Muscle of leg (tissue), 11 donors: ENCODE data around the gene ECM1. TPM values are rescaled to one million over a fixed set of nuclear protein-coding genes. Genes with fewer than 3 reads are reported as not detected.

Experiments
- DNase-seq: peaks from one replicate; pipeline ENCODE4 v3.0.0; 2013
- H3K27ac ChIP-seq: one replicate; pipeline ENCODE4 v1.5.1; 2013; ENCODE audit warnings: mild to moderate bottlenecking, low read length, control low read depth
- H3K27me3 ChIP-seq: one replicate; pipeline ENCODE4 v1.6.1; 2013; ENCODE audit warnings: low read length; ENCODE audit not compliant: control insufficient read depth, insufficient read depth
- H3K36me3 ChIP-seq: one replicate; pipeline ENCODE4 v1.6.1; 2013; ENCODE audit warnings: low read length; ENCODE audit not compliant: control insufficient read depth, insufficient read depth
- H3K4me1 ChIP-seq: one replicate; pipeline ENCODE4 v1.6.1; 2013; ENCODE audit warnings: low read length; ENCODE audit not compliant: control insufficient read depth, insufficient read depth
- H3K4me3 ChIP-seq: one replicate; pipeline ENCODE4 v1.5.1; 2013; ENCODE audit warnings: low read length, control low read depth
- H3K9me3 ChIP-seq: replicated peaks from 2 replicates; pipeline ENCODE4 v1.6.1; 2013; ENCODE audit warnings: low read depth, low read length; ENCODE audit not compliant: control insufficient read depth
- WGBS: methylation state at CpG from one replicate; pipeline ENCODE4 v1.1.5; 2013; ENCODE audit warnings: missing lambda C conversion rate; ENCODE audit not compliant: insufficient coverage; 5-methylcytosine and 5-hydroxymethylcytosine counted together
- polyA plus RNA-seq, 8 donors: library from polyadenylated mRNA; unstranded; fragments of 120-200 nt; gene quantifications; one replicate each; pipeline versions ENCODE4 v1.2.1 to v1.2.3, GENCODE V29; 2013; ENCODE audit warnings: inconsistent platforms in 1 of 8, low replicate concordance in 1 of 8; ENCODE audit not compliant: insufficient read length in 8 of 8, insufficient read depth in 1 of 8
- total RNA-seq: library from RNA; stranded (reverse); fragments of 120-200 nt; gene quantifications from one replicate; pipeline ENCODE4 v1.2.4, GENCODE V29; 2013

The ECM1 gene
- total and polyA plus RNA-seq, 9 donors = 2.2 to 12.9 (median 3.8) TPM

DNA sequence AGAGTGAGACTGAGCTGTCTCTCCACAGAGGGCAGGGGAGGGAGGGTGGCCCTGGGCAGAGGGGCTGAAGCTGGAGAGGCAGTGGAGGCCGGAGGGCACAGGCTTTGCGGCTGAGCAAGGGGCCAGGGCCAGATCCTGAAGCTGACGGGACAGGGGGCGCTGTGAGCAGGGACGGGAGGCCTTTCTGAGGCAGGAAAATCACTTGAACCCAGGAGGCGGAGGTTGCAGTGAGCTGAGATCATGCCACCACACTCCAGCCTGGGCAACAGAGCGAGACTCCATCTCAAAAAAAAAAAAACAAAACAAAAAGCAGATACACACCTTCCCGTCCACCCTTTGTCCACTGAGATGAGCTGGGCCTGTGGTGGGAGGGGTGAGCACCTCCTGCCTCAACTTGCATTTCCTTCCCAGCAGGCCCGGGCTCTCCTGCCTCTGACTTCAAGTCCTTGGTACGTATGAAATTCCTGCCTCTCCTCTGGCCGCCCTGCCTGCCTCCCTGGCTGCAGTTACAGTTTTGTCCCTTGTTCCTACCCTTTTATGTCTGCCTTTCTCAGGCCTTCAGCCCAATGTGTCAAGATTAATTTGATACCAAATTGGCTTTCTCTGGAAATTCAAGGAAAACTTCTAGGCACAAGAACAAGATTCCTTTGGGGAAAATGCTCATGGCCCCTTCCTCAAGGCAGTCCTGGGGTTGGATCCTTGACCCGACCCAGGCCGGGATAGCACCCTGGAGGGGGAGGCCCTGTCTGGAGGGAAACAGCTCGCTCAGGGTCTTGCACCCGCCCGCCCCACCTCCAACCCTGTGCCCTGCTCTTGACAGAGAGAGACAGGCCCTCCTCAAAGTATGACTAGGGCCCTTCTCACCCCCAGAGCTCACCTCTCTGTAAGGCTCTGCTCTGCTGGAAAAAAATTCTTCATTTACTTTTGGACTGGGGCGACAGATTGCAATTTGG lies 30.1 kb downstream of the ECM1 start:
- WGBS = 67% methylated on average over 7 of the region's 17 CpGs
- DNase-seq = peak; percentile 77

DNA sequence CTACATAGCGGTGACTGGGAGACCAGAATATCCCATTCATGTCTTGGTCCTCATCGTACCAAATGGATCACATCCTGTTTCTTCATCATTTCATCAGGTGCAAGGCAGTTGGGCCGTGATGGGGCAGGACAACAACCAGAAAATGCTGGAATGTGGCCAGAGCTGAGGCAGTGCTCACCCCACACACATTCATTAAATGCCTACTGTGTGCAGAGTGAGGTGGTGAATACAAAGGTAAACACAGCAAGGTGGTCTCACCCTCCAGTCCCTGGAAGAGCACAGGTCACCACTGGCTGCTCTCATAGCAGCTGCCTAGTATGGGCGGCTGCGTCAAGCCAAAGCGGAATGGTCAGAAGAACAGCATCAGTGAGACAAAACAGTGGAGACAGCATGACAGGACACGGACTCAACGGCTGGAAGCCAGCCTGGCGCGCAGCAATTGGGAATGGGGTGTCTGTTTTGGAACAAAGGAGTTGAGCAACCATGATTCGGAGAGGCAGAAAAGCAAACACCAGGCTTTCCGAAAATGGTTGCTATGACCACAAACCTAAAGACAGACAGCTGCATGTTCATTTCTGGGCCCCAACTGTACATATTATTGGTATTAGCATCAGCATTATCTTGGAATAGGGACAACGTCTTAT lies 35.7 kb downstream of the ECM1 start:
- Histone ChIP-seq H3K27ac (peak overlapping the region; percentile 91), H3K27me3 (no peaks in the 10 kb centered on the region), H3K4me3 (no peak overlapping the region)

More for the DNA sequence above, 30.1 kb downstream of the ECM1 start:
- Histone ChIP-seq H3K27ac (peak overlapping the region; percentile 65), H3K9me3 (no peaks in the 10 kb centered on the region), H3K4me3 (no peak overlapping the region), H3K4me1 (peaks cover 41% of the 10 kb centered on the region), H3K27me3 (no peaks in the 10 kb centered on the region), H3K36me3 (no peaks in the 10 kb centered on the region)

GRCh38 chr1:150544204-150544603 lies 36.3 kb downstream of the ECM1 start:
- H3K27ac ChIP-seq = peak overlapping the region; percentile 91

More for the DNA sequence above, 35.7 kb downstream of the ECM1 start:
- DNase-seq = peak; percentile 91
- Histone ChIP-seq H3K36me3 (no peaks in the 10 kb centered on the region), H3K9me3 (no peaks in the 10 kb centered on the region), H3K4me1 (peaks cover 14% of the 10 kb centered on the region)
- 42% methylated on average over 8 of the region's 13 CpGs for WGBS

DNA sequence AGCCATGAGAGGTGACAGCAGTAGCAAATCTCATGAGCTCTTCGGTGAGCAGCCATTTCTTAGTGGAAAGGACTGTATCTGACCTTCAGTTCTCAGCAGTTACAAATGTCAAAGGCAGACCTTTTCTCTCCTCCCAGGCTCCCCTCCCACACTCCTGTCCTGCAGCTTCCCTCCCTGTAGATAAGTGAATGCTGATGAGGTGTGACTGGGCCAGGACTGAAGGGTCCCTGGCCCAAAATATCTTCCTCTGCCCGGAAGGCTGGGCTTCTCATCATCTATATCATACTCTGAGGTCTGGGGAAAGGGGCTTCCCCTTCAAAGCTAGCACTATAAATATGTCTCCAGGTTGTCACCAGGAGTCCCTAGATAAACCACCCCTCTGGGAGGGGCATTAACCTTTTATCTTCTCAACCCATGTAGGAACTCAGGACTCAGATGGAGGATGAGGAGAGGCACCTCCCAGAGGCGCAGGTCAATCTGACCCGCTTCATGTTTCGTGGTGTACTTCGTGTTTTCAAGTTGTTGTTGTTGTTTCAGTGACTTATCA lies 37.6 kb downstream of the ECM1 start:
- Histone ChIP-seq H3K27me3 (peaks cover 2% of the 10 kb centered on the region), H3K4me3 (no peak overlapping the region), H3K9me3 (no peaks in the 10 kb centered on the region), H3K36me3 (no peaks in the 10 kb centered on the region), H3K4me1 (peaks cover 23% of the 10 kb centered on the region), H3K27ac (no peak overlapping the region)
- no CpG with 5 or more reads among the region's 6 CpGs for WGBS
- no peak for DNase-seq

More at GRCh38 chr1:150544204-150544603, 36.3 kb downstream of the ECM1 start:
- H3K4me3 ChIP-seq = no peak overlapping the region
- peaks cover 12% of the 10 kb centered on the region for H3K4me1 ChIP-seq
- H3K27me3 ChIP-seq = no peaks in the 10 kb centered on the region
- no peaks in the 10 kb centered on the region for H3K36me3 ChIP-seq
- no CpG with 5 or more reads among the region's 3 CpGs for WGBS
- DNase-seq = peak; percentile 78
- no peaks in the 10 kb centered on the region for H3K9me3 ChIP-seq

GRCh38 chr1:150546294-150546937 lies 38.5 kb downstream of the ECM1 start:
- Histone ChIP-seq H3K4me1 (peaks cover 32% of the 10 kb centered on the region), H3K36me3 (no peaks in the 10 kb centered on the region), H3K27ac (no peak overlapping the region), H3K27me3 (peaks cover 2% of the 10 kb centered on the region), H3K9me3 (no peaks in the 10 kb centered on the region), H3K4me3 (no peak overlapping the region)
- WGBS = 79% methylated on average over 9 of the region's 16 CpGs
- no peak for DNase-seq

- H3K36me3 ChIP-seq = peaks cover 4% of the 10 kb centered on the region
- peaks cover 2% of the 10 kb centered on the region for H3K27me3 ChIP-seq
- H3K4me3 ChIP-seq = peak overlapping the region; percentile 51
- no peaks in the 10 kb centered on the region for H3K9me3 ChIP-seq
- peaks cover 49% of the 10 kb centered on the region for H3K4me1 ChIP-seq
- no peak for DNase-seq
- no CpG with 5 or more reads among the region's 4 CpGs for WGBS
- H3K27ac ChIP-seq = peak overlapping the region; percentile 69
Measured at GRCh38 chr1:150548324-150548631, 40.4 kb downstream of the ECM1 start.

GRCh38 chr1:150548632-150549495 lies 41.0 kb downstream of the ECM1 start, which contains the start of gene ADAMTSL4:
ADAMTSL4 (plus strand) TSS chr1:150549408; CDS start chr1:150552289, 2,881 bp downstream.
- peak within 1 kb of the TSS; percentile 87 for H3K27ac ChIP-seq
- no peaks in the 10 kb centered on the region for H3K9me3 ChIP-seq
- H3K4me1 ChIP-seq = peaks cover 45% of the 10 kb centered on the region
- peaks cover 10% of the 10 kb centered on the region for H3K36me3 ChIP-seq
- peak within 1 kb of the TSS; percentile 51 for H3K4me3 ChIP-seq
- peaks cover 2% of the 10 kb centered on the region for H3K27me3 ChIP-seq
- DNase-seq = peak; percentile 84
- WGBS = under 1% methylated on average over 76 of the region's 91 CpGs

DNA sequence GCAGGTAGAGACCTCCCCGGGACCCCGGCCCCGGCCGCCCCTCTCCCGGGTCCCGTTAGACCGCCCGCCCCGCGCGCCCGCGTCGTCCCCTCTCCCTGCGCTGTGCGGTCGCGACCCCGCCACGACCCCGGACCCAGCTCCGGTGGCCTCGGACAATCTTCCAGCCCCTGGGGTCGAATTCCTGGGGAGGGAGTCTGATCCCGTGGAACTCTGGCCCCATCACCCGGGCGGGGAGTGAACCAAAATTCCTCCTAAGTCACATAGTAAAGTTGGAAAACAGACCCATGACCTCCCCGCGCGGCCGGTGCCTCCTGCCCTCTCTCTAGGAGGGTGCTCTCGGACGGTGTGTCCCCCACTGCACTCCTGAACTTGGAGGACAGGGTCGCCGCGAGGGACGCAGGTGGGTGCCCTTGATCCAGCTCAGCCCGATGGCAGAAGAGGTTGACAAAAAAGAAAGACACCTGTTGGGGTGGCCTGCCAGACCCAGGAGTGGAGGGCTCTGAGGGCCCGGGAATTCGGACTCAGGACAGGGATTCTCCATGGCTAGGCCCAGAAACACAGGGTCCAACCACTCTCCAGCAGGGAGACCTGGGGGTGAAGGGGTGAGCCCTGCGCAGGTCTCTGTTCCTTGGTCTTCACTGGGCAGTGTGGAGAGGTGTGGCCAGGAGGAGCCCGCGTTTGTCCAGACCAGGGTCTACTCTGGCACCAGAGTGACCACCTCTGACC lies 41.8 kb downstream of the ECM1 start:
- Histone ChIP-seq H3K36me3 (peaks cover 18% of the 10 kb centered on the region), H3K27me3 (peaks cover 2% of the 10 kb centered on the region), H3K9me3 (no peaks in the 10 kb centered on the region), H3K4me1 (peaks cover 47% of the 10 kb centered on the region), H3K4me3 (peak overlapping the region; percentile 51), H3K27ac (peak overlapping the region; percentile 87)
- DNase-seq = peak; percentile 68
- WGBS = 6% methylated on average over 33 of the region's 43 CpGs
